Ovary (tissue), 3 donors: ENCODE measurements around the gene ZNF680.

Source experiments
- CTCF ChIP-seq, 3 donors: fragments of 450-650 bp in 2 of 3; fragments of 200-600 bp in 1 of 3; IDR thresholded peaks; one replicate each; pipeline versions ENCODE4 v1.5.1 to v1.8.0; 2016 to 2022; ENCODE audit warnings: antibody characterized with exemption in 3 of 3, mild to moderate bottlenecking in 1 of 3
- EP300 ChIP-seq: sonication (generic); formaldehyde crosslinking; IDR thresholded peaks from one replicate; pipeline ENCODE4 v1.6.1; 2017; ENCODE audit warnings: antibody characterized with exemption
- POLR2A ChIP-seq: fragments of 450-650 bp; IDR thresholded peaks from one replicate; pipeline ENCODE4 v1.6.1; 2017; ENCODE audit warnings: antibody characterized with exemption, mild to moderate bottlenecking, moderate library complexity
- donor health status: DM: no; HTN: no; CAD: no.

- TF ChIP-seq CTCF (IDR thresholded peaks at IDR 0.05) (no peak), POLR2A (no peak), EP300 (no peak)
Observed at GRCh38 chr7:64599359-64599758, 36.5 kb upstream of the ZNF680 start.
